OCI-LY3 (cell line): Measurements from ENCODE around the gene IL1R1.

Source experiments
- CTCF ChIP-seq: fragments of 200-600, 300-600 bp; sonication (generic); IDR thresholded peaks from 2 replicates; pipeline ENCODE4 v1.5.1; 2014; ENCODE audit warnings: antibody characterized with exemption, low read length, low read depth
- EZH2phosphoT487 ChIP-seq: fragments of 200-600 bp; shearing (Covaris generic); IDR thresholded peaks from 2 replicates; pipeline ENCODE4 v1.6.1; 2018; ENCODE audit warnings: antibody characterized with exemption, mixed run types, low read depth

GRCh38 chr2:102138331-102138730 lies 4.2 kb upstream of the IL1R1 start:
- TF ChIP-seq CTCF (no peak), EZH2phosphoT487 (no peak)
